Liver (tissue), 9 donors: ENCODE results near the gene HOOK2. TPM values are rescaled to one million over a fixed set of nuclear protein-coding genes. Genes with fewer than 3 reads are reported as not detected.
A peak's percentile ranks its signal among the peaks of the same experiment; 100 is the strongest.

ENCODE experiments used
- DNase-seq: peaks from one replicate; pipeline ENCODE4 v3.0.0-alpha.2; 2017; ENCODE audit warnings: low spot score
- H3K27ac ChIP-seq, 2 donors: one replicate each; pipeline ENCODE4 v1.7.0; 2013; ENCODE audit warnings: inconsistent platforms in 2 of 2, low read length in 2 of 2, control low read depth in 1 of 2, low read depth in 1 of 2, mild to moderate bottlenecking in 1 of 2
- H3K27me3 ChIP-seq, 4 donors: one replicate each; pipeline versions ENCODE4 v1.6.1 to v1.7.0; 2013; ENCODE audit warnings: low read length in 3 of 4, inconsistent platforms in 1 of 4, mild to moderate bottlenecking in 1 of 4, moderate library complexity in 1 of 4; ENCODE audit not compliant: control insufficient read depth in 4 of 4, insufficient read depth in 4 of 4
- H3K36me3 ChIP-seq, 4 donors: one replicate each; pipeline versions ENCODE4 v1.6.1 to v1.7.0; 2013; ENCODE audit warnings: low read length in 3 of 4, mild to moderate bottlenecking in 3 of 4, low read depth in 1 of 4, moderate library complexity in 1 of 4; ENCODE audit not compliant: control insufficient read depth in 4 of 4, insufficient read depth in 3 of 4
- H3K4me1 ChIP-seq, 4 donors: one replicate each; pipeline versions ENCODE4 v1.6.1 to v1.7.0; 2013; ENCODE audit warnings: low read length in 3 of 4, mild to moderate bottlenecking in 3 of 4, moderate library complexity in 1 of 4; ENCODE audit not compliant: control insufficient read depth in 4 of 4, insufficient read depth in 4 of 4
- H3K4me3 ChIP-seq, 3 donors: one replicate each; pipeline versions ENCODE4 v1.6.1 to v1.7.0; 2013; ENCODE audit warnings: low read length in 3 of 3, control low read depth in 1 of 3, low read depth in 1 of 3, mild to moderate bottlenecking in 1 of 3
- H3K9ac ChIP-seq, 2 donors: one replicate each; pipeline ENCODE4 v1.7.0; 2013; ENCODE audit warnings: low read length in 2 of 2, mild to moderate bottlenecking in 2 of 2, moderate library complexity in 2 of 2, control low read depth in 1 of 2, low read depth in 1 of 2
- H3K9me3 ChIP-seq, 4 donors: one replicate each; pipeline versions ENCODE4 v1.6.1 to v1.7.0; 2013; ENCODE audit warnings: low read length in 3 of 4; ENCODE audit not compliant: control insufficient read depth in 4 of 4
- CTCF ChIP-seq: fragments of 150-350 bp; IDR thresholded peaks from 2 replicates; pipeline ENCODE4 v1.5.1; 2017; ENCODE audit warnings: improper control_type of control experiment, low read depth, low read length; ENCODE audit not compliant: missing input control
- NR2F2 ChIP-seq: IDR thresholded peaks from 2 replicates; pipeline ENCODE4 v1.6.1; 2016; ENCODE audit warnings: antibody characterized with exemption
- RAD21 ChIP-seq, 2 donors: IDR thresholded peaks; 2 replicates each; pipeline ENCODE4 v1.6.1; 2016; ENCODE audit warnings: antibody characterized with exemption in 2 of 2, mild to moderate bottlenecking in 2 of 2
- RXRA ChIP-seq, 2 donors: IDR thresholded peaks; 2 replicates each; pipeline ENCODE4 v1.6.1; 2017 to 2018; ENCODE audit warnings: antibody characterized with exemption in 2 of 2, mild to moderate bottlenecking in 1 of 2
- SP1 ChIP-seq: IDR thresholded peaks from 2 replicates; pipeline ENCODE4 v1.6.1; 2018; ENCODE audit warnings: antibody characterized with exemption, mild to moderate bottlenecking
- WGBS: extraction: QIAGEN DNeasy Blood & Tissue Kit; methylation state at CpG from one replicate; pipeline ENCODE4 v1.1.7; 2013; 5-methylcytosine and 5-hydroxymethylcytosine counted together
- polyA plus RNA-seq, 2 donors: library from polyadenylated mRNA; stranded (reverse) in 1 of 2; unstranded in 1 of 2; fragments of 200-250 nt in 1 of 2; fragments of >200 nt in 1 of 2; fragmentation: Nextera tagmentation in 1 of 2; extraction: Ambion mirVana in 1 of 2; gene quantifications; one replicate each; pipeline versions ENCODE4 v1.2.1 to v1.2.3, GENCODE V29; 2013 to 2015
- total RNA-seq, 2 donors: library from RNA; depleted of rRNA; stranded (reverse); fragments of >200 nt; gene quantifications; one replicate each; pipeline ENCODE4 v1.2.3, GENCODE V29; 2014
- TF ChIP-seq, protein P1 (sequence below): IDR thresholded peaks from 2 replicates; pipeline ENCODE4 v1.6.1; 2016; ENCODE audit warnings: antibody characterized with exemption
- donor health status: healthy.
- donor health status: healthy.
- donor health status: healthy.
- donor health status: healthy.
- donor health status: healthy.

HOOK2 gene
- total and polyA plus RNA-seq, 4 donors: 11.3 to 36.4 (median 15.0) TPM

DNA sequence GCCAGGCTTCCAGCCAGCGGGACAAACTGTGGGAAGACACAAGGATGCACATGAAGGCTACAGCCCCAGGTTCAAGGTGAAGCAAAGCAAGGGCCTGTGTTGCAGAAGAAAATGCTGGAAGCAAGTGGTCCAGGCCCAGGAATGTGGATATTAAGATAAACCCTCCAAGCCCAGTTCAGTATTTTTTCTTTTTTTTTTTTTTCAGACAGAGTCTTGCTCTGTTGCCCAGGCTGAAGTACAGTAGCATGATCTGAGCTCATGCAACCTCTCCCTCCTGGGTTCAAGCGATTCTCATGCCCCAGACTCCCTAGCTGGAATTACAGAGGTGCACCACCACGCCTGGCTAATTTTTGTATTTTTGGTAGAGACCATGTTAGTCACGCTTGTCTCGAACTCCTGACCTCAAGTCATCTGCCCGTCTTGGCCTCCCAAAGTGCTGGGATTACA, 21.8 kb upstream of the HOOK2 start:
- Histone ChIP-seq H3K4me3 (no peak overlapping the region), H3K27me3 (no peaks in the 10 kb centered on the region), H3K9ac (no peak overlapping the region), H3K4me1 (peaks cover 0 to 32% (median 18%) of the 10 kb centered on the region in 4 donors), H3K36me3 (peaks cover 0 to 6% (median 1%) of the 10 kb centered on the region in 4 donors), H3K9me3 (no peaks in the 10 kb centered on the region), H3K27ac (no peak overlapping the region)
- TF ChIP-seq, protein P1, sequence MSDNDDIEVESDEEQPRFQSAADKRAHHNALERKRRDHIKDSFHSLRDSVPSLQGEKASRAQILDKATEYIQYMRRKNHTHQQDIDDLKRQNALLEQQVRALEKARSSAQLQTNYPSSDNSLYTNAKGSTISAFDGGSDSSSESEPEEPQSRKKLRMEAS: no peak
- TF ChIP-seq CTCF: no peak
- 94% methylated on average over 6 of the region's 6 CpGs for WGBS
- no peak for DNase-seq

GRCh38 chr19:12796146-12797071, 21.1 kb upstream of the HOOK2 start:
- H3K4me1 ChIP-seq: peaks cover 0 to 28% (median 14%) of the 10 kb centered on the region in 4 donors
- H3K4me3 ChIP-seq: no peak overlapping the region
- no peaks in the 10 kb centered on the region for H3K9me3 ChIP-seq
- peaks cover 0 to 6% (median 1%) of the 10 kb centered on the region in 4 donors for H3K36me3 ChIP-seq
- no peak for TF ChIP-seq NR2F2
- peak; percentile 99 for TF ChIP-seq RAD21 (IDR thresholded peaks at IDR 0.05)
- peak; percentile 98 for TF ChIP-seq CTCF
- TF ChIP-seq RXRA (IDR thresholded peaks at IDR 0.05): peak in 1 of 2 donors; percentile 45
- H3K9ac ChIP-seq: no peak overlapping the region
- no peaks in the 10 kb centered on the region for H3K27me3 ChIP-seq
- 15% methylated on average over 18 of the region's 18 CpGs for WGBS
- peak; percentile 81 for DNase-seq
- H3K27ac ChIP-seq: peak overlapping the region in 1 of 2 donors; percentile 28

DNA sequence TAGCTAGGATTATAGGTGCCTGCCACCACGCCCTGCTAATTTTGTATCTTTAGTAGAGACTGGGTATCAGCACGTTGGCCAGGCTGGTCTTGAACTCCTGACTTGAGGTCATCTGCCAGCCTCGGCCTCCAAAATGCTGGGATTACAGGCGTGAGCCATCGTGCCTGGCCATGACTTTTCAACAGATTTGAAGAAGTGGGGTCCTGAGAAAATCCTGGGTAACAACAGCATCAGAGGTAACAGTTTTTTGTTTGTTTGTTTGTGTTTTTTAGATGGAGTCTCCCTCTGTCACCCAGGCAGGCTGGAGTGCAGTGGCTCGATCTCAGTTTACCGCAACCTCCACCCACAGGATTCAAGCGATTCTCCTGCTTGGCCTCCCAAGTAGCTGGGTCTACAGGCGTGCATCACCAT, 19.6 kb upstream of the HOOK2 start:
- peak overlapping the region in 1 of 2 donors; percentile 99 for H3K27ac ChIP-seq
- no peaks in the 10 kb centered on the region for H3K27me3 ChIP-seq
- H3K4me3 ChIP-seq: no peak overlapping the region
- peaks cover 0 to 5% (median 1%) of the 10 kb centered on the region in 4 donors for H3K36me3 ChIP-seq
- DNase-seq: no peak
- no peak for TF ChIP-seq SP1
- TF ChIP-seq RXRA (IDR thresholded peaks at IDR 0.05): peak in 1 of 2 donors; percentile 9
- no peaks in the 10 kb centered on the region for H3K9me3 ChIP-seq
- no peak overlapping the region for H3K9ac ChIP-seq
- H3K4me1 ChIP-seq: peaks cover 0 to 24% (median 14%) of the 10 kb centered on the region in 4 donors
- 89% methylated on average over 9 of the region's 9 CpGs for WGBS
